Amniotic stem cell (primary cell): ENCODE results near the gene CYP26B1.
A peak's percentile ranks its signal among the peaks of the same experiment; 100 is the strongest.

Source experiments
- DNase-seq: peaks from one replicate; lab custom pipeline; 2025; lab: John Stamatoyannopoulos, UW

Gene CYP26B1

GRCh38 chr2:72129681-72130340 is 17.9 kb downstream of the CYP26B1 start:
- DNase-seq: no peak

- no peak for DNase-seq
These were observed 18.8 kb downstream of the CYP26B1 start for GRCh38 chr2:72128843-72129227.

DNA sequence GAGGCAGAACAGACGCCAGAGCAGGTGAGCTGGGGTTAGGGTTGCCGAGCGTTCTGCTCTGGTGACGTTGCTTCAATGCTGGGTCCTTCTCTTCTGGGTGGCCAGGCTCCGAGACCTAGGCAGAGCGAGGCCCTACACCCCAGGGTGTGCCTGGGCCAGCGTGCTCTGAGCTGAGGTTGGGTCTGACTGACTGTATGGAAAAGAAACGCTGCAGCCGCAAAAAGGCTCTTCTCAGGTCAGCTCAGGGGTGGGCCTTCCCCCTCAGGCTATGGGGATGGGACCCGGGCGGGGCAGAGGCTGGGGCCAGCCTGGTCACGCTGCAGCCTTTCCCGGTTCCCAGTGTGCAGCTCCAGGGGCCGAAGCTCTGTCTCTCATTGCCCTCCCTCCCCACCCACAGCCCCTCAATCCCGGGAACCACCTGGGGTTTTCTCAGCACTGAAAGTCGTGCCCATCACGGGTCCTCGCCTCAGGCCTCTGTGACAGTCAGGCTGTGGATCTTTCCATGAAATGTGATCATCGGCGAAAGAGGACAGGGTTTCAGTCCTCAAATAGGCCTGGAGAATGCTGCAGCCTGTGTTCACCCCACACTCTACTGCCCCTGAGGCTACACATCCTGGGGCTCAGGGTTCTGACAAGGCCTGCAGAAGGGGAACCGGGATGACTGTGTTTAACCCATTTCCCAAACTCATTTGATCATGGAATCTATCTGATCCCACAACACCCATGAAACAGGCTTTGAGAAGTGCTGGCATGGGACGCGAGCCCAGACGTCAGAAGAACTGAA is 19.4 kb downstream of the CYP26B1 start:
- DNase-seq: no peak

GRCh38 chr2:72127401-72128058 is 20.1 kb downstream of the CYP26B1 start:
- no peak for DNase-seq

- no peak for DNase-seq
These were observed 21.2 kb downstream of the CYP26B1 start for GRCh38 chr2:72126186-72127100.

DNA sequence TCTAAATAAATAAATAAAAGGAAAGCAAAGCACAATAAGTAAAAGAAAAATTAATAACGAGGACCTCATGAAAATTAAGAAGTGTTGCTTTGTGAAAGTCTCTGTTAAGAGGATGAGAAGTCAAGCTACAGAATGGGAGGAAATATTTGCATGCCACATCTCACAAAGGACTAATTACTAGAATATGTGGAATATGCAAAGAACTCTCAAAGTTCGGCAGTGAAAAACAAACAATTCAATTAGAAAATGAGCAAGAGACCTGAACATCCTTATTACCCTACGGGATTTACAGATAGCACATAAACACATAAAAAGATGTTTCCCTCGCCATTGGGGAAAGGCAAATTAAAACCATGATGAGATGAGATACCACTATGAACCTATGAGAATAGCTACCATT is 23.3 kb downstream of the CYP26B1 start:
- DNase-seq: no peak

DNA sequence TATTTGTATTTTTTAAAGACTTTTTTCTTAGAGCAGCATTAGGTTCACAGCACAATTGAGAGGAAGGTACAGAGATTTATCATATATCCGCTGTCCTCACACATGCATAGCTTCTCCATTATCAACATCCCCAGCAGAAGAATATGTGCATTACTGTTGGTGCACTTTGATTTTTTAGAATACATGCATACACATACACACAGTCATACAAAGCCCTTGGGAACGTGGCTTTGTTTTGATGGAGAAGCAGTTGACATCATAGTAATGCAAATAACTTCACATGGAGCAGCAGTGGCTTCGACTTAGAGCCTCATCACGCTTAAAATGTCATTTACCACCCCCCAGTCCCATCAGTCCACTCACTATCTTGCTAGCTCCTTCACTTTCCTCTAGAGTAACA is 26.5 kb downstream of the CYP26B1 start:
- DNase-seq: no peak

DNA sequence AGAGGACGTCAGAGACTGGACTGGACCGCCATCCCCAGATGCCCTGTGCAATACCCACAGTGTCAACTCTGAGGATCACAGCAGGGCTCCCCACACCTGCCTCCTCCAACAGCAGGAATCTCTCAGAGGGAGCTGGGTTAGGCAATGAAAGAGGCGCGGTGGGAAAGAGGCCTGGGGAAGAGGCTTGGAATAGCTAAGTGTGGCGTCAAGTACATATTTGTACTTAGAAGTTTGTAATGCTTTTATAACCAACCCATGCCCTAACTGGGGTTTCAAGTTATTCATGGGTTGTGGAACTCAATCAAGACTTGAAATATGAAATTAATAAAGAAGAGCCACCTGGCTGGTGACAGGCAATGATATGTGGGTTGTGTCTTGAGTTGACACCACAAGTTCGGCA is 28.7 kb downstream of the CYP26B1 start:
- no peak for DNase-seq

DNA sequence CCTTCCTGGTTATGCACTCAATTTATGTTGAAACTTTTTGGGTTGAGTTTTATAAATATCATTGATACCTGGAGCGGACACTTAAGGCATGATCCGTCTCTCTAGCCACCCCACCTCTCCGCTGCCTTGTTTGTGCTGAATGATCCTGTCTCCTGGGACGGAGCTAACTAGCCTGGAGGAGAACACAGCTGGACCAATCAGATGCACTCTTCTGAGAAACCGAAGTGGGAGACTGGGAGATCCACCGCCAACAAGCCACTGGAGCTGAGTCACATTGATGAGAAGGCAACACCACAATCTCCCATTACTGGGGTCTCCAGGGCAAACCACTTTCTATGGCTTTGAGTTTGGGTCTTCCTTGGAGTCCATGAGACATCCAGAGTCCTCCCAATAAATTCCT is 29.3 kb downstream of the CYP26B1 start:
- no peak for DNase-seq

- no peak for DNase-seq
These were observed 29.9 kb downstream of the CYP26B1 start for GRCh38 chr2:72117718-72118117.

- no peak for DNase-seq
These were observed 30.6 kb downstream of the CYP26B1 start for GRCh38 chr2:72117029-72117428.

GRCh38 chr2:72116081-72116533 is 31.6 kb downstream of the CYP26B1 start:
- no peak for DNase-seq

- peak; percentile 82 for DNase-seq
These were observed 32.3 kb downstream of the CYP26B1 start for GRCh38 chr2:72115110-72116080.

GRCh38 chr2:72114693-72115051 is 33.0 kb downstream of the CYP26B1 start:
- DNase-seq: no peak

DNA sequence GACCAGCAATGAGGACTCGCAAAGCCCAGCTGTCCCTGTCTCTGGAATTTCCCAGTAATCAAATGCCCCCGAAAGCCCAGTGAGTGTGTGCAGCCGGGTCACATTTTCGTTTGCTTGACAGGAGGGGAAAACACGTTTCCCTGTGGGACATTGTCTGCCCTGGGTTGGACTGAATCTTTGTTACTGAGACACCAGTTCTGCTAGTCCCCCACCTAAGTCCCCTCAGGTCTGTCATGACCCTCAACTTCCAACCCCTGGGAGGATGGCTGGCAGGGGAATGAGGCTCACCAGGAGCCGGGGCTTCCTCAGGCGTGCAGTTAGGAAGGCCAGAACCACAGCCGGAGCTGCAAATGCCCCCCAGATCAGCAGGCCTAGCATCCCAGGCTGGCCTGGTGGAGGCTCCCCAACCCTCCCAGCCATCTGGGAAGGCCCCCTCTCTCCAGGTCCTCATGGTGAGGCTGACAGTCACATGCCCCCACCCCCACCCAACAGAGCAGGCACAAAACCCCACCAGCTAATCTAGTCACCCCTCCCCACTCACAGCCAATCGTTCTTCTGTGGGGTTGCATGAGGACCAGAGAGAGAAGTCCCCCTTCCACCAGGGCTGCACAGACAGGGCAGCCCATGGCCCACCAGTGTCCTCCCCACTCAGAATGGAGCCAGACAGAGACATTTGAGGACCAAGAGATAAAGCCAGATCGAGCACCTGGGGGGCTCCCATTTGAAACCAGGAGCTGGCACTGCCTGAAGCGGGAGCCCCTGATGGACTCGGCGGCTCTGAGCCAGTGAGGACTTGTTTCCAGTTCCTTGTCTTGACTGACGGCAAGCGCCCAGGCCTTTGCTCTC is 33.6 kb downstream of the CYP26B1 start:
- DNase-seq: no peak

DNA sequence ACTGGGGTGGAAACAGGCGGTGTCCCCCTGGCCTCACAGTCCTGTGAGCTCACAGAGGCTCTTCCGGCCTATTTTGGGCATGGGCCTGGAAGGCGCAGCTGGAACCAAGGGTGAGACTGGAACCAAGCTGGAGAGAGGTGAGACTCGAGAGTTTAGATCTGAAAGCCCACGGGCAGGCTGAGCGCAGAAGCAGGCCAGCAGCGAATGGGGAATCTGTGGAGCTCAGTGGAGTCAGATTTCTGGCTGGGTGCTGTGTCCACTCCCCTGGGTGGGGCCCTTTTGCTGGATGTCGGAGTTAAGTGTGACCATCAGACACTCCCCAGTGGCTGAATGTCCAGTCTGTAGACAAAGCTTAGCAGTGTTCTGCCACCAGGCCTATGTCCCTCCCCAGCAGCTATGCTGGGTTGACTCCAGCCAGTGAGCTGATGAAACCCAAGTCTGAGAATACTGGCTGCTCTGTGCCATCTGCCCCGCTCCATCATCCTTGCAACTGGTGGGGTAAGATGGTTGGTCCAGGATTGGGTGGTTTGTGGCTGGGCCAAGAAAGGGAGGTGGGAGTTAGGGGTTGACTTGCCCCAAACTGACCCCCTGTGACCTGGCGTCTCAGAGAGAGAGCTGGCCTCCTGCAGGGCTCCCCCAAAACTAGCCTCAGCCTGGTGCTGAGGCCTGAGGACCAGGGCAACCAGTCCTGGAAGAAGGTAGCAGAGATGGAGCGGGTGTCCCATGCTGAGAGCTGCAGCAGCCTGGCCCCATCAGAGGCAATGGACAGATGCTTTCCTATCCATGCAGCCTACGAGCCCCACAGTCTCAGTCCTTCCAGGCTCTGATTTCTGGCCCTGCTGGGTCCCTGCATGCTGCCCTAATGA is 34.4 kb downstream of the CYP26B1 start:
- DNase-seq: no peak

- DNase-seq: peak; percentile 47
These were observed 35.3 kb downstream of the CYP26B1 start for GRCh38 chr2:72112401-72112800.

- DNase-seq: no peak
These were observed 36.6 kb downstream of the CYP26B1 start for GRCh38 chr2:72111061-72111460.

- DNase-seq: no peak
These were observed 37.8 kb downstream of the CYP26B1 start for GRCh38 chr2:72109904-72110303.
